HCT116 (cell line): ENCODE measurements around the gene TRAF2. TPM values are rescaled to one million over a fixed set of nuclear protein-coding genes. Genes with fewer than 3 reads are reported as not detected.
A peak's percentile ranks its signal among the peaks of the same experiment; 100 is the strongest.

Experiments
- ATAC-seq: fragments of 200-7000 bp; cut with Tn5 transposase; 2 replicates; pipeline ENCODE4 v1.9.1; 2020; ENCODE audit warnings: mild to moderate bottlenecking, moderate library complexity
- BruUV-seq: library from RNA; stranded (reverse); fragments of 400-500 nt; replicated peaks from 2 replicates; lab custom pipeline; 2021; lab: Mats Ljungman, UMichigan
- CTCF ChIA-PET: fragments of 300-600 bp; sonication (Branson Sonifier 250); formaldehyde crosslinking; loops from one replicate; lab custom pipeline; 2021; ENCODE audit warnings: antibody characterized with exemption; lab: Charles Lee
- POLR2A ChIA-PET: fragments of 300-600, 350-600 bp; sonication (Branson Sonifier 250); formaldehyde crosslinking; loops from one replicate; lab custom pipeline; 2021; ENCODE audit warnings: antibody characterized with exemption; lab: Charles Lee
- RAD21 ChIA-PET, 2 experiments: fragments of 300-600 bp; sonication (Branson Sonifier 250); formaldehyde crosslinking; loops; one replicate each; lab custom pipeline; 2023; ENCODE audit warnings: low total read pairs in 2 of 2; ENCODE audit not compliant: uncharacterized antibody in 2 of 2, unreplicated experiment in 2 of 2, low non-redundant PET in 1 of 2; lab: Charles Lee
- DNase-seq: peaks from one replicate; pipeline ENCODE4 v3.0.0-alpha.2; 2010; ENCODE audit warnings: low read depth, low spot score
- H2AFZ ChIP-seq: fragments of 200-600 bp; shearing (Covaris generic), sonication (generic); 2 replicates; pipeline ENCODE4 v1.6.1; 2017; ENCODE audit warnings: low read depth, mixed run types, mixed read lengths, antibody characterized with exemption, low read length; ENCODE audit not compliant: poor library complexity, severe bottlenecking
- H3K27ac ChIP-seq: 2 replicates; pipeline ENCODE4 v1.5.1; 2012; ENCODE audit warnings: low read depth, low read length
- H3K27me3 ChIP-seq: fragments of 200-600 bp; sonication (generic); 2 replicates; pipeline ENCODE4 v1.6.1; 2016; ENCODE audit warnings: mixed run types, low read length, mixed read lengths; ENCODE audit not compliant: insufficient read depth
- H3K36me3 ChIP-seq, 2 experiments: fragments of 200-500 bp in 1 of 2; fragments of 200-600 bp in 1 of 2; sonication (Bioruptor generic) in 1 of 2; sonication (generic) in 1 of 2; 2 replicates each; pipeline versions ENCODE4 v1.5.1 to v1.6.1; 2014 to 2016; ENCODE audit warnings: low read length in 2 of 2, inconsistent platforms in 1 of 2, mixed read lengths in 1 of 2, mixed run types in 1 of 2; ENCODE audit not compliant: insufficient read depth in 2 of 2, control insufficient read depth in 1 of 2
- H3K4me1 ChIP-seq, 2 experiments: fragments of 200-600 bp in 1 of 2; sonication (generic) in 1 of 2; 2 replicates each; pipeline versions ENCODE4 v1.5.1 to v1.6.1; 2012 to 2017; ENCODE audit warnings: low read length in 2 of 2, inconsistent platforms in 1 of 2, mild to moderate bottlenecking in 1 of 2, mixed read lengths in 1 of 2, mixed run types in 1 of 2, moderate library complexity in 1 of 2; ENCODE audit not compliant: insufficient read depth in 2 of 2, control insufficient read depth in 1 of 2
- H3K4me2 ChIP-seq: fragments of 200-600 bp; sonication (generic); 2 replicates; pipeline ENCODE4 v1.6.1; 2017; ENCODE audit warnings: mixed run types, low read length, mixed read lengths
- H3K4me3 ChIP-seq, 2 experiments: fragments of 200-600 bp in 1 of 2; sonication (generic) in 1 of 2; replicated peaks in 1 of 2; 2 replicates each; pipeline ENCODE4 v1.5.1; 2011 to 2016; ENCODE audit warnings: low read length in 2 of 2, control low read depth in 1 of 2, low read depth in 1 of 2, mild to moderate bottlenecking in 1 of 2, mixed read lengths in 1 of 2, mixed run types in 1 of 2
- H3K79me2 ChIP-seq: fragments of 200-600 bp; sonication (generic); 2 replicates; pipeline ENCODE4 v1.6.1; 2017; ENCODE audit warnings: mild to moderate bottlenecking, mixed run types, low read length, moderate library complexity, mixed read lengths; ENCODE audit not compliant: insufficient read depth
- H3K9ac ChIP-seq: fragments of 200-600 bp; sonication (generic); 2 replicates; pipeline ENCODE4 v1.6.1; 2016; ENCODE audit warnings: low read length, mixed read lengths
- H3K9me2 ChIP-seq: fragments of 200-600 bp; sonication (generic), shearing (Covaris generic); 2 replicates; pipeline ENCODE4 v1.6.1; 2017; ENCODE audit warnings: mixed run types, mild to moderate bottlenecking, moderate library complexity; ENCODE audit not compliant: insufficient read depth
- H3K9me3 ChIP-seq, 2 experiments: fragments of 200-500 bp in 1 of 2; fragments of 200-600 bp in 1 of 2; sonication (Bioruptor generic) in 1 of 2; sonication (generic) in 1 of 2; 2 replicates each; pipeline ENCODE4 v1.6.1; 2014 to 2017; ENCODE audit warnings: low read length in 2 of 2, mixed read lengths in 2 of 2, inconsistent platforms in 1 of 2, low read depth in 1 of 2, mild to moderate bottlenecking in 1 of 2, mixed run types in 1 of 2, moderate library complexity in 1 of 2; ENCODE audit not compliant: control insufficient read depth in 1 of 2, insufficient read depth in 1 of 2
- H4K20me1 ChIP-seq: fragments of 200-600 bp; sonication (generic), shearing (Covaris generic); 2 replicates; pipeline ENCODE4 v1.6.1; 2017; ENCODE audit warnings: mixed run types, mild to moderate bottlenecking, moderate library complexity; ENCODE audit not compliant: insufficient read depth
- CBX3 ChIP-seq: IDR thresholded peaks from 2 replicates; pipeline ENCODE4 v1.6.1; 2012; ENCODE audit warnings: low read depth
- CTCF ChIP-seq, 3 experiments: fragments of 200-600 bp in 1 of 3; sonication (generic) in 1 of 3; IDR thresholded peaks in 2 of 3; conservative IDR thresholded peaks in 1 of 3; 2 replicates each; pipeline ENCODE4 v1.5.1; 2012 to 2017; ENCODE audit warnings: low read depth in 2 of 3, low read length in 2 of 3, antibody characterized with exemption in 1 of 3, borderline replicate concordance in 1 of 3, control low read depth in 1 of 3, mild to moderate bottlenecking in 1 of 3, mixed read lengths in 1 of 3, mixed run types in 1 of 3, moderate library complexity in 1 of 3; ENCODE audit not compliant: insufficient read depth in 1 of 3
- EGR1 ChIP-seq: IDR thresholded peaks from 2 replicates; pipeline ENCODE4 v1.6.1; 2012; ENCODE audit warnings: low read depth
- MAX ChIP-seq: IDR thresholded peaks from 2 replicates; pipeline ENCODE4 v1.6.1; 2012
- RAD21 ChIP-seq: IDR thresholded peaks from 2 replicates; pipeline ENCODE4 v1.6.1; 2012; ENCODE audit warnings: low read depth, mild to moderate bottlenecking
- SP1 ChIP-seq: IDR thresholded peaks from 2 replicates; pipeline ENCODE4 v1.6.1; 2012; ENCODE audit warnings: low read depth
- SRF ChIP-seq: IDR thresholded peaks from 2 replicates; pipeline ENCODE4 v1.6.1; 2012; ENCODE audit warnings: low read depth
- YY1 ChIP-seq: IDR thresholded peaks from 2 replicates; pipeline ENCODE4 v1.6.1; 2011; ENCODE audit warnings: low read length, low read depth, moderate library complexity, mild to moderate bottlenecking; ENCODE audit not compliant: insufficient replicate concordance; ENCODE audit errors: extremely low read depth
- ZNF274 ChIP-seq: fragments of 200-500 bp; sonication (Bioruptor generic); IDR thresholded peaks from 2 replicates; pipeline ENCODE4 v1.6.1; 2014; ENCODE audit warnings: mild to moderate bottlenecking, low read depth, low read length, inconsistent platforms
- intact Hi-C: fragments of 100-400 bp; cut with micrococcal nuclease; formaldehyde crosslinking; loops from 2 replicates; pipeline ENCODE4 v1.10.0; 2022
- total RNA-seq: library from RNA; stranded (reverse); gene quantifications from one replicate; pipeline ENCODE4 v1.2.1, GENCODE V29; 2021; ENCODE audit not compliant: unreplicated experiment

TRAF2 gene
- total RNA-seq, 1 experiment from 2014 or later: 28.4 TPM

- H3K36me3 ChIP-seq: peaks cover 17 to 39% of the 10 kb centered on the region in 2 experiments; a peak in 3 of 4 replicates
- peak; percentile 41 for DNase-seq
- no peak overlapping the region; a peak in 1 of 4 replicates for H3K4me3 ChIP-seq
- no peaks in the 10 kb centered on the region for H4K20me1 ChIP-seq
- H3K9me2 ChIP-seq: no peaks in the 10 kb centered on the region
- intact Hi-C loops: no loop called here
- H3K27me3 ChIP-seq: no peaks in the 10 kb centered on the region
- ChIA-PET POLR2A (no interaction called here), RAD21 (no interaction called here), CTCF (interaction anchor here (0.8 kb wide), 1 partner anchor 59 kb away, joined by 3 read pairs; the partner anchor contains the start of gene AJM1)
- H3K79me2 ChIP-seq: peaks cover 47% of the 10 kb centered on the region
- peak overlapping the region; percentile 42 for H3K27ac ChIP-seq
- TF ChIP-seq SP1: no peak
- peak; percentile 90 for ATAC-seq
- H3K9me3 ChIP-seq: no peaks in the 10 kb centered on the region
- no peak overlapping the region for H2AFZ ChIP-seq
- H3K9ac ChIP-seq: peak overlapping the region; percentile 43
- BruUV-seq: no TSS peak
- H3K4me1 ChIP-seq: peaks cover 9 to 23% of the 10 kb centered on the region in 2 experiments
- peak overlapping the region; percentile 61 for H3K4me2 ChIP-seq
Observed at GRCh38 chr9:136901516-136902258, 15.4 kb downstream of the TRAF2 start.

- Histone ChIP-seq H4K20me1 (no peaks in the 10 kb centered on the region), H2AFZ (no peak overlapping the region), H3K9me3 (no peaks in the 10 kb centered on the region), H3K4me1 (peaks cover 9 to 23% of the 10 kb centered on the region in 2 experiments), H3K9ac (0 out of 2 replicates have a peak overlapping the region, but pooled peaks have one; percentile 43), H3K36me3 (peaks cover 20 to 39% of the 10 kb centered on the region in 2 experiments; a peak in 3 of 4 replicates), H3K4me2 (peak overlapping the region; percentile 61), H3K27ac (peak overlapping the region; percentile 42), H3K9me2 (no peaks in the 10 kb centered on the region), H3K27me3 (no peaks in the 10 kb centered on the region), H3K79me2 (peaks cover 41% of the 10 kb centered on the region; the same call in 1 of the 2 replicates), H3K4me3 (no peak overlapping the region)
- no peak for DNase-seq
- ATAC-seq: no peak
- TF ChIP-seq CTCF (IDR thresholded peaks at IDR 0.05 in 2 of 3, conservative IDR thresholded peaks at IDR 0.05 in 1 of 3; ENCODE audit: borderline replicate concordance in 1 of 3, insufficient read depth in 1 of 3, low read depth in 2 of 3, low read length in 2 of 3) (no peak), CBX3 (no peak), SP1 (no peak), YY1 (no peak), MAX (no peak), ZNF274 (no peak), SRF (no peak), RAD21 (no peak), EGR1 (no peak)
- ChIA-PET RAD21 (no interaction called here), POLR2A (no interaction called here), CTCF (interaction anchor here (0.8 kb wide), 1 partner anchor 60 kb away, joined by 3 read pairs; the partner anchor contains the start of gene AJM1)
- intact Hi-C loops: no loop called here
- BruUV-seq: no TSS peak
Observed at GRCh38 chr9:136902259-136902821, 16.0 kb downstream of the TRAF2 start.
